Ovary (tissue), 3 donors: ENCODE data around the gene MYBL2.

ENCODE experiments used
- EP300 ChIP-seq: sonication (generic); formaldehyde crosslinking; IDR thresholded peaks from one replicate; pipeline ENCODE4 v1.6.1; 2017; ENCODE audit warnings: antibody characterized with exemption
- POLR2A ChIP-seq: fragments of 450-650 bp; IDR thresholded peaks from one replicate; pipeline ENCODE4 v1.6.1; 2017; ENCODE audit warnings: antibody characterized with exemption, mild to moderate bottlenecking, moderate library complexity
- TF ChIP-seq, protein P1 (sequence below), 3 donors: fragments of 450-650 bp in 2 of 3; fragments of 200-600 bp in 1 of 3; IDR thresholded peaks; one replicate each; pipeline versions ENCODE4 v1.5.1 to v1.8.0; 2016 to 2022; ENCODE audit warnings: antibody characterized with exemption in 3 of 3, mild to moderate bottlenecking in 1 of 3
- donor health status: DM: no; HTN: no; CAD: no.

DNA sequence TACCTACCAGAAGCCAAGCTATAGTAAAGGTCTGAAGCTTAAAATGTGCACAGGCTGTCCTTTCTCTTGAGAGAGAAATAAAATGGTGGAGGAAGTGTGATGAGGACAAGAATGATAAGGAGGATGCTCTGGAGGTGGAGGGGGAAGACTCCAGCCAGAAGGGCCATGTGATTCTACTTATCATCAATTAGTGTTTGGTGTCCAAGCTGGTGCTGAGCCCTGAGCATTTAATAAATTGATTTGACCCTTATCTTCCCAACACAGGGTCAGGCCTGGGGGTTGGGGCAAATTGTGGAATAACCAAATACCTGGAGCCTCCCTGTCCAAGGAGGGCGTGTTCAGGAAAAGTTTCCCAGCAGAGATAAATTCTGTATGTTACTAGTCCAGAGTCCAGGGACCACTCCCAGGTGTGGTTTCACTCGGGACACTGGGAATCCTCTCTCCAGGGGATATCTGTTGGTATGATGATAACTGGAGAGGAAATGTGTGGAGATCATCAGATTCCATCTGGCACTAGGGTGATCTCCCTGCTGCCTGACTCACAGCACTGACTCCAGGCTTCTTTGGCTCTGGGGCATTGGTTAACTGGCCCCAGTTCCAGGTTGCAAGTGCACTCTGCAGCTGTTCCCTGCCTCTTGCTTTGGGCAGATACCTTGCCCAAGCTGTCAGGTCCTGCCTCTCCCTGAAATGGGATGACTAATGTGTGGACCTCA, 3.8 kb upstream of the MYBL2 start:
- TF ChIP-seq POLR2A: no peak
- TF ChIP-seq EP300: no peak
- TF ChIP-seq, protein P1, sequence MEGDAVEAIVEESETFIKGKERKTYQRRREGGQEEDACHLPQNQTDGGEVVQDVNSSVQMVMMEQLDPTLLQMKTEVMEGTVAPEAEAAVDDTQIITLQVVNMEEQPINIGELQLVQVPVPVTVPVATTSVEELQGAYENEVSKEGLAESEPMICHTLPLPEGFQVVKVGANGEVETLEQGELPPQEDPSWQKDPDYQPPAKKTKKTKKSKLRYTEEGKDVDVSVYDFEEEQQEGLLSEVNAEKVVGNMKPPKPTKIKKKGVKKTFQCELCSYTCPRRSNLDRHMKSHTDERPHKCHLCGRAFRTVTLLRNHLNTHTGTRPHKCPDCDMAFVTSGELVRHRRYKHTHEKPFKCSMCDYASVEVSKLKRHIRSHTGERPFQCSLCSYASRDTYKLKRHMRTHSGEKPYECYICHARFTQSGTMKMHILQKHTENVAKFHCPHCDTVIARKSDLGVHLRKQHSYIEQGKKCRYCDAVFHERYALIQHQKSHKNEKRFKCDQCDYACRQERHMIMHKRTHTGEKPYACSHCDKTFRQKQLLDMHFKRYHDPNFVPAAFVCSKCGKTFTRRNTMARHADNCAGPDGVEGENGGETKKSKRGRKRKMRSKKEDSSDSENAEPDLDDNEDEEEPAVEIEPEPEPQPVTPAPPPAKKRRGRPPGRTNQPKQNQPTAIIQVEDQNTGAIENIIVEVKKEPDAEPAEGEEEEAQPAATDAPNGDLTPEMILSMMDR (IDR thresholded peaks at IDR 0.05): no peak
